Astrocyte (in vitro differentiated cells and primary cell): Measurements from ENCODE around the gene LRRC57. TPM values are rescaled to one million over a fixed set of nuclear protein-coding genes. Genes with fewer than 3 reads are reported as not detected.

Source experiments
- DNase-seq: peaks from one replicate; pipeline ENCODE4 v3.0.0-alpha.2; 2010; ENCODE audit warnings: low read depth
- FAIRE-seq: peaks from 2 replicates; lab custom pipeline; 2011; peaks lifted over from hg19 to GRCh38; lab: Jason Lieb, UNC
- H2AFZ ChIP-seq: 2 replicates; pipeline ENCODE4 v1.6.0; 2012; ENCODE audit warnings: low read depth, low read length, inconsistent platforms
- H3K27ac ChIP-seq: 2 replicates; pipeline ENCODE4 v1.5.1; 2011; ENCODE audit warnings: low read depth, low read length, inconsistent platforms
- H3K27me3 ChIP-seq: 2 replicates; pipeline ENCODE4 v1.6.0; 2011; ENCODE audit warnings: low read length, inconsistent platforms; ENCODE audit not compliant: insufficient read depth
- H3K36me3 ChIP-seq: 2 replicates; pipeline ENCODE4 v1.5.1; 2011; ENCODE audit warnings: low read length, inconsistent platforms; ENCODE audit not compliant: insufficient read depth
- H3K4me1 ChIP-seq: 2 replicates; pipeline ENCODE4 v1.5.1; 2011; ENCODE audit warnings: low read length, inconsistent platforms; ENCODE audit not compliant: insufficient read depth
- H3K4me2 ChIP-seq: 2 replicates; pipeline ENCODE4 v1.6.0; 2012; ENCODE audit warnings: low read length, inconsistent platforms
- H3K4me3 ChIP-seq: 2 replicates; pipeline ENCODE4 v1.5.1; 2011; ENCODE audit warnings: low read depth, mild to moderate bottlenecking, low read length, inconsistent platforms; ENCODE audit not compliant: insufficient read depth
- H3K79me2 ChIP-seq: 2 replicates; pipeline ENCODE4 v1.6.0; 2012; ENCODE audit warnings: mild to moderate bottlenecking, low read length, inconsistent platforms; ENCODE audit not compliant: insufficient read depth
- H3K9ac ChIP-seq: 2 replicates; pipeline ENCODE4 v1.6.0; 2012; ENCODE audit warnings: mild to moderate bottlenecking, low read length, inconsistent platforms
- H3K9me3 ChIP-seq: 2 replicates; pipeline ENCODE4 v1.5.1; 2012; ENCODE audit warnings: low read depth, mild to moderate bottlenecking, low read length, inconsistent platforms; ENCODE audit not compliant: insufficient read depth
- H4K20me1 ChIP-seq: 2 replicates; pipeline ENCODE4 v1.6.0; 2012; ENCODE audit warnings: low read length, inconsistent platforms; ENCODE audit not compliant: insufficient read depth
- H3K27ac Mint-ChIP-seq: one replicate; pipeline ENCODE4 v1.8.0; 2021; ENCODE audit warnings: mild to moderate bottlenecking, mixed read lengths; ENCODE audit not compliant: unreplicated experiment
- H3K27me3 Mint-ChIP-seq: one replicate; pipeline ENCODE4 v1.8.0; 2021; ENCODE audit warnings: low read depth, mixed read lengths; ENCODE audit not compliant: unreplicated experiment
- H3K36me3 Mint-ChIP-seq: one replicate; pipeline ENCODE4 v1.8.0; 2021; ENCODE audit warnings: low read depth, mixed read lengths; ENCODE audit not compliant: unreplicated experiment
- H3K4me1 Mint-ChIP-seq: one replicate; pipeline ENCODE4 v1.8.0; 2021; ENCODE audit warnings: low read depth, mixed read lengths; ENCODE audit not compliant: unreplicated experiment
- H3K4me3 Mint-ChIP-seq: one replicate; pipeline ENCODE4 v1.8.0; 2021; ENCODE audit warnings: mild to moderate bottlenecking, moderate library complexity, mixed read lengths; ENCODE audit not compliant: unreplicated experiment
- H3K9me3 Mint-ChIP-seq: one replicate; pipeline ENCODE4 v1.8.0; 2021; ENCODE audit warnings: mild to moderate bottlenecking, mixed read lengths; ENCODE audit not compliant: unreplicated experiment
- CTCF ChIP-seq: IDR thresholded peaks from 2 replicates; pipeline ENCODE4 v1.5.1; 2011; ENCODE audit warnings: low read depth, mild to moderate bottlenecking, inconsistent platforms, low read length, moderate library complexity; ENCODE audit not compliant: insufficient read depth
- EZH2 ChIP-seq: IDR thresholded peaks from 2 replicates; pipeline ENCODE4 v1.6.1; 2012; ENCODE audit warnings: mild to moderate bottlenecking, low read length, inconsistent platforms; ENCODE audit not compliant: insufficient read depth
- total RNA-seq: library from RNA; stranded (reverse); gene quantifications from 2 replicates; pipeline ENCODE4 v1.2.1, GENCODE V29; 2021

The LRRC57 gene
- total RNA-seq, 1 donor from 2014 or later: 27.6 TPM

GRCh38 chr15:42544853-42545629 lies 3.6 kb downstream of the LRRC57 start:
- no peaks in the 10 kb centered on the region for H3K9me3 ChIP-seq
- no peak for TF ChIP-seq CTCF
- no peak for TF ChIP-seq EZH2
- H3K4me2 ChIP-seq: peak overlapping the region; percentile 6
- no peak overlapping the region for H2AFZ ChIP-seq
- DNase-seq: no peak
- Mint-ChIP-seq H3K36me3 (peaks cover 2% of the 10 kb centered on the region), H3K4me3 (no peak overlapping the region), H3K27ac (no peak overlapping the region), H3K9me3 (no peaks in the 10 kb centered on the region), H3K27me3 (no peaks in the 10 kb centered on the region), H3K4me1 (peaks cover 17% of the 10 kb centered on the region)
- peaks cover 8% of the 10 kb centered on the region for H3K4me1 ChIP-seq
- H3K27me3 ChIP-seq: no peaks in the 10 kb centered on the region
- peaks cover 7% of the 10 kb centered on the region for H3K36me3 ChIP-seq
- no peak overlapping the region for H3K4me3 ChIP-seq
- FAIRE-seq: no peak
- peaks cover 39% of the 10 kb centered on the region for H3K79me2 ChIP-seq
- no peaks in the 10 kb centered on the region for H4K20me1 ChIP-seq
- H3K9ac ChIP-seq: no peak overlapping the region
- H3K27ac ChIP-seq: no peak overlapping the region

- Histone ChIP-seq H3K9me3 (no peaks in the 10 kb centered on the region), H3K4me3 (no peak overlapping the region), H2AFZ (no peak overlapping the region), H3K36me3 (peaks cover 20% of the 10 kb centered on the region), H4K20me1 (no peaks in the 10 kb centered on the region), H3K4me1 (no peaks in the 10 kb centered on the region), H3K27ac (no peak overlapping the region), H3K4me2 (no peak overlapping the region), H3K79me2 (no peaks in the 10 kb centered on the region), H3K9ac (no peak overlapping the region), H3K27me3 (no peaks in the 10 kb centered on the region)
- DNase-seq (no peak), FAIRE-seq (no peak)
- Mint-ChIP-seq H3K9me3 (no peaks in the 10 kb centered on the region), H3K36me3 (peaks cover 10% of the 10 kb centered on the region), H3K27me3 (no peaks in the 10 kb centered on the region), H3K4me3 (no peak overlapping the region), H3K4me1 (no peaks in the 10 kb centered on the region), H3K27ac (no peak overlapping the region)
- TF ChIP-seq CTCF: no peak
- TF ChIP-seq EZH2: no peak
These were observed 15.3 kb downstream of the LRRC57 start for GRCh38 chr15:42533246-42533645.

DNA sequence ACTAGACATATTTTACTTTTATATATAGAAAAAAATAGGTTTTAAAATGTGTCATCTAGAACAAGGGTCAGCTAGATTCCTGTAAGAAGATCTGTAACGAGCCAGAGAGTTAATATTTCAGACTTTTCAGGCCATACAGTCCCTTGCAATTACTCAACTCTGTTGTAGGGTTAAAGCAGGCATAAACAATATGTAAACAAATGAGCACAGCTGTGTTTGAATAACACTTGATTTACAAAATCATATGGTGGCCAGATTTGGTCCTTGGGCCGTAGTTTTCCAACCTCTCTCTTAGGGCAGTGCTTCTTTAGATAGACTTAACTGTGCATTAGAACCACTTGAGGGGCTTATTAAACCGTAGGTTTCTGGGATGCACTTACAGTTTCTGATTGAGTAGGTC lies 19.6 kb downstream of the LRRC57 start:
- H3K36me3 Mint-ChIP-seq: peaks cover 15% of the 10 kb centered on the region
- Histone ChIP-seq H3K9me3 (no peaks in the 10 kb centered on the region), H4K20me1 (no peaks in the 10 kb centered on the region), H3K4me2 (no peak overlapping the region), H2AFZ (no peak overlapping the region), H3K79me2 (no peaks in the 10 kb centered on the region), H3K27me3 (no peaks in the 10 kb centered on the region), H3K27ac (no peak overlapping the region), H3K4me1 (no peaks in the 10 kb centered on the region), H3K4me3 (no peak overlapping the region), H3K36me3 (peaks cover 29% of the 10 kb centered on the region), H3K9ac (no peak overlapping the region)
- no peaks in the 10 kb centered on the region for H3K27me3 Mint-ChIP-seq
- FAIRE-seq: no peak
- H3K4me3 Mint-ChIP-seq: no peak overlapping the region
- no peak overlapping the region for H3K27ac Mint-ChIP-seq
- TF ChIP-seq EZH2 (no peak), CTCF (no peak)
- H3K4me1 Mint-ChIP-seq: no peaks in the 10 kb centered on the region
- no peaks in the 10 kb centered on the region for H3K9me3 Mint-ChIP-seq
- no peak for DNase-seq
